Measurements from ENCODE around the gene A4GALT. TPM values are rescaled to one million over a fixed set of nuclear protein-coding genes. Genes with fewer than 3 reads are reported as not detected.

The A4GALT gene
- total RNA-seq, 1 donor from 2014 or later: 32.8 TPM

- no peak overlapping the region for H3K27ac Mint-ChIP-seq (ENCODE audit: unreplicated experiment)
- H3K9me3 Mint-ChIP-seq (ENCODE audit: unreplicated experiment): peaks cover 5% of the 10 kb centered on the region
- H3K27me3 Mint-ChIP-seq (ENCODE audit: unreplicated experiment): no peaks in the 10 kb centered on the region
- TF ChIP-seq, protein P1, sequence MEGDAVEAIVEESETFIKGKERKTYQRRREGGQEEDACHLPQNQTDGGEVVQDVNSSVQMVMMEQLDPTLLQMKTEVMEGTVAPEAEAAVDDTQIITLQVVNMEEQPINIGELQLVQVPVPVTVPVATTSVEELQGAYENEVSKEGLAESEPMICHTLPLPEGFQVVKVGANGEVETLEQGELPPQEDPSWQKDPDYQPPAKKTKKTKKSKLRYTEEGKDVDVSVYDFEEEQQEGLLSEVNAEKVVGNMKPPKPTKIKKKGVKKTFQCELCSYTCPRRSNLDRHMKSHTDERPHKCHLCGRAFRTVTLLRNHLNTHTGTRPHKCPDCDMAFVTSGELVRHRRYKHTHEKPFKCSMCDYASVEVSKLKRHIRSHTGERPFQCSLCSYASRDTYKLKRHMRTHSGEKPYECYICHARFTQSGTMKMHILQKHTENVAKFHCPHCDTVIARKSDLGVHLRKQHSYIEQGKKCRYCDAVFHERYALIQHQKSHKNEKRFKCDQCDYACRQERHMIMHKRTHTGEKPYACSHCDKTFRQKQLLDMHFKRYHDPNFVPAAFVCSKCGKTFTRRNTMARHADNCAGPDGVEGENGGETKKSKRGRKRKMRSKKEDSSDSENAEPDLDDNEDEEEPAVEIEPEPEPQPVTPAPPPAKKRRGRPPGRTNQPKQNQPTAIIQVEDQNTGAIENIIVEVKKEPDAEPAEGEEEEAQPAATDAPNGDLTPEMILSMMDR (IDR thresholded peaks at IDR 0.05): no peak
- H3K4me3 Mint-ChIP-seq (ENCODE audit: unreplicated experiment): no peak overlapping the region
- peaks cover 22% of the 10 kb centered on the region for H3K36me3 Mint-ChIP-seq (ENCODE audit: unreplicated experiment)
- no peak for DNase-seq (ENCODE audit: extremely low spot score, unreplicated experiment)
- peaks cover 27% of the 10 kb centered on the region for H3K4me1 Mint-ChIP-seq (ENCODE audit: unreplicated experiment)
These were observed 8.5 kb downstream of the A4GALT start for GRCh38 chr22:42711895-42712837.

GRCh38 chr22:42711281-42711731 is 9.4 kb downstream of the A4GALT start:
- no peak overlapping the region for H3K4me3 Mint-ChIP-seq (ENCODE audit: unreplicated experiment)
- DNase-seq (ENCODE audit: extremely low spot score, unreplicated experiment): no peak
- H3K9me3 Mint-ChIP-seq (ENCODE audit: unreplicated experiment): peaks cover 5% of the 10 kb centered on the region

DNA sequence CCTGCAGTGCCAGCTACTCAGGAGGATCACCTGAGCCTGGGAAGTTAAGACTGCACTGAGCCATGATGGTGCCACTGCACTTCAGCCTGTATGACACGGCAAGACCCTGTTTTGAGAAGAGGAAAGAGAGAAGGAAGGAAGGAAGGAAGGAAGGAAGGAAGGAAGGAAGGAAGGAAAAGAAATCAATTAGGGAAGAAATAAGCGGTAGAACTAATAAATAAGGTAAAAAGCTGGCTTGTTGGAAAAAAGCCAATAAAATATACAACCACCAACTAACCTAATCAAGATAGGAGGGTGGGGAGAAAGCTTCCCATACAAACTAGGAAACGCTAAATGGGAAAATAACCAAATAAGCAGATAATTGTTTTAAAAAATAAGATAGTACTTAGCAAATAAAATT is 12.3 kb downstream of the A4GALT start:
- Mint-ChIP-seq H3K27me3 (ENCODE audit: unreplicated experiment) (no peaks in the 10 kb centered on the region), H3K4me1 (ENCODE audit: unreplicated experiment) (peaks cover 19% of the 10 kb centered on the region), H3K27ac (ENCODE audit: unreplicated experiment) (no peak overlapping the region), H3K9me3 (ENCODE audit: unreplicated experiment) (peaks cover 5% of the 10 kb centered on the region), H3K36me3 (ENCODE audit: unreplicated experiment) (peaks cover 20% of the 10 kb centered on the region), H3K4me3 (ENCODE audit: unreplicated experiment) (no peak overlapping the region)
- DNase-seq (ENCODE audit: extremely low spot score, unreplicated experiment): no peak
- TF ChIP-seq, protein P1 (IDR thresholded peaks at IDR 0.05): no peak

More at GRCh38 chr22:42711281-42711731, 9.4 kb downstream of the A4GALT start:
- H3K27me3 Mint-ChIP-seq (ENCODE audit: unreplicated experiment): no peaks in the 10 kb centered on the region
- peaks cover 21% of the 10 kb centered on the region for H3K4me1 Mint-ChIP-seq (ENCODE audit: unreplicated experiment)
- no peak overlapping the region for H3K27ac Mint-ChIP-seq (ENCODE audit: unreplicated experiment)
- TF ChIP-seq, protein P1 (IDR thresholded peaks at IDR 0.05): no peak
- H3K36me3 Mint-ChIP-seq (ENCODE audit: unreplicated experiment): peaks cover 22% of the 10 kb centered on the region

- Mint-ChIP-seq H3K27me3 (ENCODE audit: unreplicated experiment) (no peaks in the 10 kb centered on the region), H3K27ac (ENCODE audit: unreplicated experiment) (no peak overlapping the region), H3K36me3 (ENCODE audit: unreplicated experiment) (peaks cover 15% of the 10 kb centered on the region), H3K4me3 (ENCODE audit: unreplicated experiment) (no peak overlapping the region), H3K4me1 (ENCODE audit: unreplicated experiment) (peaks cover 18% of the 10 kb centered on the region), H3K9me3 (ENCODE audit: unreplicated experiment) (peaks cover 5% of the 10 kb centered on the region)
- TF ChIP-seq, protein P1 (IDR thresholded peaks at IDR 0.05): no peak
- DNase-seq (ENCODE audit: extremely low spot score, unreplicated experiment): no peak
These were observed 13.2 kb downstream of the A4GALT start for GRCh38 chr22:42707496-42707895.

DNA sequence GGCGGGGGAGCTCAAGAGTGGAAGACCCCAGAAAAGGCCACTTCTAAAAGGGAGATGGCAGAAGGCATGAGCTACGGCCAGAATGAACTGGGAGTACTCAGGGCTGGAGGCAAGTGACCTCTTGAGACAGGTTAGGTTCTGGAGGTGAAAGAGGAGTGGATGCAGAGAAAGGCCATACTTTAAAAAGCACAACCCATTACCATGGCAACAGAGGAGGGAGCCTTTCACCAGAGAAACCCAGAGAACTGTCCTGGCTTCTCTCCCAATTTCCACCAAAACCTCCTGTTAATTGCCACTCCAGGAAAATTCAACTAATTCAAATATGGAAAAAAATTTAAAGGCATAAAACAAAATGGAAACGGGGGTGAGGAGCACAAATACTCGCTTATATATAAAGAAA is 15.8 kb downstream of the A4GALT start:
- peaks cover 3% of the 10 kb centered on the region for H3K9me3 Mint-ChIP-seq (ENCODE audit: unreplicated experiment)
- H3K4me3 Mint-ChIP-seq (ENCODE audit: unreplicated experiment): no peak overlapping the region
- H3K27me3 Mint-ChIP-seq (ENCODE audit: unreplicated experiment): no peaks in the 10 kb centered on the region
- H3K27ac Mint-ChIP-seq (ENCODE audit: unreplicated experiment): no peak overlapping the region
- TF ChIP-seq, protein P1 (IDR thresholded peaks at IDR 0.05): no peak
- H3K36me3 Mint-ChIP-seq (ENCODE audit: unreplicated experiment): peaks cover 2% of the 10 kb centered on the region
- DNase-seq (ENCODE audit: extremely low spot score, unreplicated experiment): no peak
- H3K4me1 Mint-ChIP-seq (ENCODE audit: unreplicated experiment): peaks cover 5% of the 10 kb centered on the region

All from osteocyte (in vitro differentiated cells).